ENCODE data around the gene RGS14.

GRCh38 chr5:177357146-177357458 is 622 bp upstream of the RGS14 start:
- TF ChIP-seq CTCF (IDR thresholded peaks at IDR 0.05): no peak
- no peak for TF ChIP-seq POLR2AphosphoS5 (IDR thresholded peaks at IDR 0.05)
